ENCODE results near the gene PSME4. TPM values are rescaled to one million over a fixed set of nuclear protein-coding genes. Genes with fewer than 3 reads are reported as not detected.
A peak's percentile ranks its signal among the peaks of the same experiment; 100 is the strongest.

The PSME4 gene
- total RNA-seq: 33.3 TPM
- 40.9 TPM for polyA plus RNA-seq
- long read RNA-seq, donor 1, partial matches to known transcripts: 0 of 1 reads
- long read RNA-seq, donor 1, other reads (novel, unspliced or antisense): 0 of 1 reads
- long read RNA-seq, donor 2, partial matches to known transcripts: 26 of 64 reads
- long read RNA-seq, donor 2, other reads (novel, unspliced or antisense): 38 of 64 reads
- long read RNA-seq, donor 3, partial matches to known transcripts: 21 of 21 reads
- long read RNA-seq, donor 3, other reads (novel, unspliced or antisense): 0 of 21 reads
- long read RNA-seq, donor 4, partial matches to known transcripts: 6 of 6 reads
- long read RNA-seq, donor 4, other reads (novel, unspliced or antisense): 0 of 6 reads
- long read RNA-seq, donor 5, partial matches to known transcripts: 71 of 71 reads
- long read RNA-seq, donor 5, other reads (novel, unspliced or antisense): 0 of 71 reads
- long read RNA-seq, donor 6, partial matches to known transcripts: 15 of 40 reads
- long read RNA-seq, donor 6, other reads (novel, unspliced or antisense): 25 of 40 reads
- long read RNA-seq, donor 7, partial matches to known transcripts: 6 of 6 reads
- long read RNA-seq, donor 7, other reads (novel, unspliced or antisense): 0 of 6 reads
- long read RNA-seq, donor 8: 0 reads
- long read RNA-seq, donor 9, partial matches to known transcripts: 18 of 24 reads
- long read RNA-seq, donor 9, other reads (novel, unspliced or antisense): 6 of 24 reads
- long read RNA-seq, donor 10: 0 reads

- under 1% methylated on average over 81 of the region's 81 CpGs for WGBS
- Histone ChIP-seq H3K4me3 (ENCODE audit: low read length in 2 of 2) (peak within 1 kb of the TSS; percentile 89 to 90), H3K27me3 (ENCODE audit: control insufficient read depth in 2 of 2, insufficient read depth in 1 of 2, low read length in 1 of 2) (no peaks in the 10 kb centered on the region), H3K36me3 (ENCODE audit: control insufficient read depth in 2 of 2, insufficient read depth in 2 of 2, low read length in 1 of 2) (peaks cover 0 to 9% of the 10 kb centered on the region in 2 donors), H3K27ac (ENCODE audit: low read depth in 1 of 2, low read length in 1 of 2) (peak within 1 kb of the TSS; percentile 91 to 96), H3K9me3 (ENCODE audit: control insufficient read depth in 2 of 2, insufficient read depth in 1 of 2, low read length in 1 of 2) (no peaks in the 10 kb centered on the region), H3K4me1 (ENCODE audit: control insufficient read depth in 2 of 2, insufficient read depth in 2 of 2, low read length in 2 of 2) (peaks cover 2 to 6% of the 10 kb centered on the region in 2 donors)
- peak; percentile 41 to 93 (median 85) for DNase-seq (ENCODE audit: low read depth in 6 of 9, low spot score in 9 of 9)
Observed at GRCh38 chr2:53970724-53971602, at the start of gene PSME4. Gene PSME4, minus strand, starts transcription at chr2:53970993. Its CDS starts 209 bp downstream, at chr2:53970784.

DNA sequence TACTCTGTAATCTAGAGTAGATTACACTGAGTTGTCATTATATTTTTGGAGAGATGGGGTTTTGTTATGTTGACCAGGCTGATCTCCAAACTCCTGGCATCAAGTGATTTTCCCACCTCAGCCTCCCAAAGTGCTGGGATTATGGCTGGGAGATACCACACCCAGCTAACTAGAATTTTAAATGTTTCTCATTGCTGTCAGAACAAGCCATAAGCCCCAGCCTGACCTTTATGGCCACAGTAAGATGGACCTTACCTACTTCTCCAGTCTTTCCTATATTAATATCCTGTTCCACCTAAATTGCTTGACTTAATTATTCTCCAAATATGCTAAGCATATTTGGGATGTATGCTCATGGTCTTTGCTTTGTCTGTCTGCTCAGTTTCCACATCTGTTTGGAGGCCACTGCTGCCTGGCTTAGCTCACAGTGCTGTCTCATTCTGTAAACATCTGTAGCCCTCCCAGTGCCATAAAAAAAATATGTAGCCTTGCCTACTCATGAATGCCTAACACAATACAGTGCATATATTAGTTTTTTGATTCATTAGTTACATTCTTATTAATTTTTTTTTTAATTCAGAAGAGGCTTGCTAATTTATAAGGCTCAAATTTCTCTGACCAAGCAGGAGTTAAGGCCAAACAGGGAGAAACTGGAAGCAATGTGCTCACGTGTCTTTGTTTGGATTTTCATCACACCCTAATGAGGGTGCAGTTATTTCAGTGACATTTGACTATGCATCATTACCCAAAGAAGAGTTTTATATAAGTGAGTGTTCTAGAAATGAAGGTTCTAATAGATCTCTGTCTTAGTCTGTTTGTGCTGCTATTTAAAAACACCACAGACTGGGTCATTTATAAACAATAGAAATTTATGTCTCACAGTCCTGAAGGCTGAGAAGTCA is 45.3 kb upstream of the PSME4 start:
- H3K9me3 ChIP-seq (ENCODE audit: control insufficient read depth in 2 of 2, insufficient read depth in 1 of 2, low read length in 1 of 2): peaks cover 1 to 8% of the 10 kb centered on the region in 2 donors
- peaks cover 0 to 14% of the 10 kb centered on the region in 2 donors for H3K4me1 ChIP-seq (ENCODE audit: control insufficient read depth in 2 of 2, insufficient read depth in 2 of 2, low read length in 2 of 2)
- DNase-seq (ENCODE audit: low read depth in 6 of 9, low spot score in 9 of 9): no peak
- H3K36me3 ChIP-seq (ENCODE audit: control insufficient read depth in 2 of 2, insufficient read depth in 2 of 2, low read length in 1 of 2): peaks cover 0 to 2% of the 10 kb centered on the region in 2 donors
- no peak overlapping the region for H3K4me3 ChIP-seq (ENCODE audit: low read length in 2 of 2)
- 89% methylated on average over 1 of the region's 1 CpG for WGBS
- no peaks in the 10 kb centered on the region for H3K27me3 ChIP-seq (ENCODE audit: control insufficient read depth in 2 of 2, insufficient read depth in 1 of 2, low read length in 1 of 2)
- H3K27ac ChIP-seq (ENCODE audit: low read depth in 1 of 2, low read length in 1 of 2): peak overlapping the region in 1 of 2 donors; percentile 5

GRCh38 chr2:54013996-54014395 is 43.2 kb upstream of the PSME4 start:
- Histone ChIP-seq H3K27me3 (ENCODE audit: control insufficient read depth in 2 of 2, insufficient read depth in 1 of 2, low read length in 1 of 2) (no peaks in the 10 kb centered on the region), H3K9me3 (ENCODE audit: control insufficient read depth in 2 of 2, insufficient read depth in 1 of 2, low read length in 1 of 2) (no peaks in the 10 kb centered on the region), H3K27ac (ENCODE audit: low read depth in 1 of 2, low read length in 1 of 2) (peak overlapping the region in 1 of 2 donors; percentile 57), H3K36me3 (ENCODE audit: control insufficient read depth in 2 of 2, insufficient read depth in 2 of 2, low read length in 1 of 2) (no peaks in the 10 kb centered on the region), H3K4me3 (ENCODE audit: low read length in 2 of 2) (no peak overlapping the region), H3K4me1 (ENCODE audit: control insufficient read depth in 2 of 2, insufficient read depth in 2 of 2, low read length in 2 of 2) (peaks cover 0 to 14% of the 10 kb centered on the region in 2 donors)
- WGBS: 25% methylated on average over 6 of the region's 6 CpGs
- DNase-seq (ENCODE audit: low read depth in 6 of 9, low spot score in 9 of 9): peak in 5 of 9 donors; percentile 8 to 61 (median 26)

DNA sequence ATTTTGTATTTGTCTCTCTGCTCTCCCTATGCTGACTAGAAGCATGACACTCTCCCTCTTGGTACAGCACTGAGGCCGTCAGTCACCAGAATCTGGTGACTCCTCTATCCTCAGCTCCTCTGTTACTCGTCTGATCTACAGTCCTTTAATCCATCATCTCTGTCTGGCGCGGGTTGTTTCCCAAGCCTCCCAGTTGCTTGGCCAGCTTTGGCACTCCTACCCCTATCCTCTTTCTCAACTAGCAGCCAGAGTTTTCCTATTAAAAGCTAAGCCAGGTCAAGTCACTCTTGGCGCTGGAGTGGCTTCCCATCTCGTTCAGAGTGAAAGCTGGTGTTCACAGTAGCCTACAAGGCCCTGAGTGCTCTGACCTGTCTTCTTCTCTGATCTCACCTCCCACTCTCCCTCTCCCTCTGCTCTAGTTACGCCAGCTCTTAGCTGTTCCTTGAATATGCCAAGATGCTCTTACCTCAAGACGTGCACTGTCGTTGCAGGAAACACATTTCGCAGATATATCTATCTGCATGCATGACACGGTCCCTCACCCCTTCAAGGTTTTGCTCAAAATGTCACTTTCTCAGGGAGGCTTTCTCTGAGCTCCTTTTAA is 41.8 kb upstream of the PSME4 start:
- no peaks in the 10 kb centered on the region for H3K9me3 ChIP-seq (ENCODE audit: control insufficient read depth in 2 of 2, insufficient read depth in 1 of 2, low read length in 1 of 2)
- peaks cover 0 to 14% of the 10 kb centered on the region in 2 donors for H3K4me1 ChIP-seq (ENCODE audit: control insufficient read depth in 2 of 2, insufficient read depth in 2 of 2, low read length in 2 of 2)
- H3K36me3 ChIP-seq (ENCODE audit: control insufficient read depth in 2 of 2, insufficient read depth in 2 of 2, low read length in 1 of 2): no peaks in the 10 kb centered on the region
- WGBS: 96% methylated on average over 11 of the region's 11 CpGs
- no peaks in the 10 kb centered on the region for H3K27me3 ChIP-seq (ENCODE audit: control insufficient read depth in 2 of 2, insufficient read depth in 1 of 2, low read length in 1 of 2)
- no peak overlapping the region for H3K4me3 ChIP-seq (ENCODE audit: low read length in 2 of 2)
- H3K27ac ChIP-seq (ENCODE audit: low read depth in 1 of 2, low read length in 1 of 2): no peak overlapping the region
- DNase-seq (ENCODE audit: low read depth in 6 of 9, low spot score in 9 of 9): peak in 1 of 9 donors; percentile 22

DNA sequence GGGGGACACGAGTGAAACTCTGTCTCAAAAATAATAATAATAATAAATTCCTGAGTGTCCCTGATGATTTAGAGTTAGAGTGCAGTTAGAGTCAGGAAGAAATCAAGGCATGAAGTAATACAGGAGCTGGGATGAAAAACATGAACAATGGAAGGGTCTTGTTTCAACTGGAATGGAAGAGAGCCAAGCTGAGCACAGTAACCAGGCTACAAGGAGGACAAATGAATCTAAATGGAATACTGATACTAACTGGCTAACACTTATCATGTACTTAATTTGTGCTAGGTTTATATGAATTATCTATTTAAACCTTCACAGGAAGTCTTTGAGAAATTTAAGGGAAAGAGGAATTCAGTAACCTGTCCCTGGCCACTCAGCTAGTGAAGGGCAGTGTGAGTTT is 38.8 kb upstream of the PSME4 start:
- Histone ChIP-seq H3K36me3 (ENCODE audit: control insufficient read depth in 2 of 2, insufficient read depth in 2 of 2, low read length in 1 of 2) (no peaks in the 10 kb centered on the region), H3K4me3 (ENCODE audit: low read length in 2 of 2) (no peak overlapping the region), H3K27ac (ENCODE audit: low read depth in 1 of 2, low read length in 1 of 2) (no peak overlapping the region), H3K9me3 (ENCODE audit: control insufficient read depth in 2 of 2, insufficient read depth in 1 of 2, low read length in 1 of 2) (no peaks in the 10 kb centered on the region), H3K4me1 (ENCODE audit: control insufficient read depth in 2 of 2, insufficient read depth in 2 of 2, low read length in 2 of 2) (peaks cover 0 to 14% of the 10 kb centered on the region in 2 donors), H3K27me3 (ENCODE audit: control insufficient read depth in 2 of 2, insufficient read depth in 1 of 2, low read length in 1 of 2) (no peaks in the 10 kb centered on the region)
- DNase-seq (ENCODE audit: low read depth in 6 of 9, low spot score in 9 of 9): no peak
- WGBS: 95% methylated on average over 1 of the region's 1 CpG

DNA sequence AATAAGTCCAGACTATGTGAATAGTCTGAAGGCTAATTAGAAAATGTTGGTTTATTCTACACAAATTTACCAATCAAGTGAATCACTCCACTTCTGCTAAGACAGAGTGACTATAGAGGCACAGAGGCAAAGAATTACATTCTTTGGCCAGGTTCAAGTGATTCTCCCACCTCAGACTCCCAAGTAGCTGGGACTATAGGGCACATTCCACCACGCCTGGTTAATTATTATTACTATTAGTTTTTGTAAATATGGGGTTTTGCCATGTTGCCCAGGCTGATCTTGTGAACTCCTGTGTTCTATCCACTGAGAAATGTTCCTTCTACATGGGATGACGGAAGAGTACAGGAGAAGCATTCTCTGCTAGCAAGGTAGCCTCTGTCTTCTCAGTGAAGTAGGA is 37.6 kb upstream of the PSME4 start:
- H3K27me3 ChIP-seq (ENCODE audit: control insufficient read depth in 2 of 2, insufficient read depth in 1 of 2, low read length in 1 of 2): no peaks in the 10 kb centered on the region
- WGBS: 98% methylated on average over 2 of the region's 2 CpGs
- H3K9me3 ChIP-seq (ENCODE audit: control insufficient read depth in 2 of 2, insufficient read depth in 1 of 2, low read length in 1 of 2): peaks cover 0 to 3% of the 10 kb centered on the region in 2 donors
- H3K4me1 ChIP-seq (ENCODE audit: control insufficient read depth in 2 of 2, insufficient read depth in 2 of 2, low read length in 2 of 2): peaks cover 0 to 6% of the 10 kb centered on the region in 2 donors
- no peaks in the 10 kb centered on the region for H3K36me3 ChIP-seq (ENCODE audit: control insufficient read depth in 2 of 2, insufficient read depth in 2 of 2, low read length in 1 of 2)
- H3K4me3 ChIP-seq (ENCODE audit: low read length in 2 of 2): no peak overlapping the region
- DNase-seq (ENCODE audit: low read depth in 6 of 9, low spot score in 9 of 9): no peak
- no peak overlapping the region for H3K27ac ChIP-seq (ENCODE audit: low read depth in 1 of 2, low read length in 1 of 2)

- Histone ChIP-seq H3K27me3 (ENCODE audit: control insufficient read depth in 2 of 2, insufficient read depth in 1 of 2, low read length in 1 of 2) (no peaks in the 10 kb centered on the region), H3K36me3 (ENCODE audit: control insufficient read depth in 2 of 2, insufficient read depth in 2 of 2, low read length in 1 of 2) (no peaks in the 10 kb centered on the region), H3K27ac (ENCODE audit: low read depth in 1 of 2, low read length in 1 of 2) (no peak overlapping the region), H3K9me3 (ENCODE audit: control insufficient read depth in 2 of 2, insufficient read depth in 1 of 2, low read length in 1 of 2) (peaks cover 0 to 3% of the 10 kb centered on the region in 2 donors), H3K4me1 (ENCODE audit: control insufficient read depth in 2 of 2, insufficient read depth in 2 of 2, low read length in 2 of 2) (peaks cover 0 to 5% of the 10 kb centered on the region in 2 donors), H3K4me3 (ENCODE audit: low read length in 2 of 2) (no peak overlapping the region)
- no peak for DNase-seq (ENCODE audit: low read depth in 6 of 9, low spot score in 9 of 9)
- 96% methylated on average over 3 of the region's 3 CpGs for WGBS
Observed at GRCh38 chr2:54000524-54000923, 29.7 kb upstream of the PSME4 start.

GRCh38 chr2:54000122-54000521 is 29.3 kb upstream of the PSME4 start:
- H3K9me3 ChIP-seq (ENCODE audit: control insufficient read depth in 2 of 2, insufficient read depth in 1 of 2, low read length in 1 of 2): peaks cover 0 to 3% of the 10 kb centered on the region in 2 donors
- H3K27me3 ChIP-seq (ENCODE audit: control insufficient read depth in 2 of 2, insufficient read depth in 1 of 2, low read length in 1 of 2): no peaks in the 10 kb centered on the region
- WGBS: 99% methylated on average over 1 of the region's 1 CpG
- H3K4me1 ChIP-seq (ENCODE audit: control insufficient read depth in 2 of 2, insufficient read depth in 2 of 2, low read length in 2 of 2): peaks cover 0 to 5% of the 10 kb centered on the region in 2 donors
- no peaks in the 10 kb centered on the region for H3K36me3 ChIP-seq (ENCODE audit: control insufficient read depth in 2 of 2, insufficient read depth in 2 of 2, low read length in 1 of 2)
- no peak for DNase-seq (ENCODE audit: low read depth in 6 of 9, low spot score in 9 of 9)
- H3K27ac ChIP-seq (ENCODE audit: low read depth in 1 of 2, low read length in 1 of 2): no peak overlapping the region
- no peak overlapping the region for H3K4me3 ChIP-seq (ENCODE audit: low read length in 2 of 2)

Data from thymus (tissue), 14 donors.